Stimulated activated CD4-positive, alpha-beta T cell treated with anti-CD3 and anti-CD28 coated beads, Interleukin-2, amount 100 ng/mL, for 4 hours (primary cell): Measurements from ENCODE around the gene KRTAP10-5.
"Not testable (repeated sequence)": the region's sequence is repeated elsewhere in the genome, so short reads cannot be mapped to it uniquely, and the experiment has no call there.

Experiments
- DNase-seq: peaks from one replicate; pipeline ENCODE4 v3.0.0-alpha.2; 2020; ENCODE audit warnings: low read depth

Gene KRTAP10-5

GRCh38 chr21:44580231-44580821 is at the start of gene KRTAP10-5:
TSS of gene KRTAP10-5 (minus strand) at chr21:44580604. CDS start at chr21:44580578, 26 bp downstream.
- not testable (repeated sequence) for DNase-seq

- no peak for DNase-seq
Measured at GRCh38 chr21:44628707-44629391, 48.4 kb upstream of the KRTAP10-5 start.

- not testable (repeated sequence) for DNase-seq
Measured at GRCh38 chr21:44627831-44628233, 47.4 kb upstream of the KRTAP10-5 start.

- not testable (repeated sequence) for DNase-seq
Measured at GRCh38 chr21:44627181-44627822, 46.9 kb upstream of the KRTAP10-5 start.

GRCh38 chr21:44626673-44627143 is 46.3 kb upstream of the KRTAP10-5 start, which contains the start of gene KRTAP10-9:
TSS of gene KRTAP10-9 (plus strand) at chr21:44627093. CDS start at chr21:44627172, 79 bp downstream.
- DNase-seq = no peak

- no peak for DNase-seq
Measured at GRCh38 chr21:44626262-44626661, 45.9 kb upstream of the KRTAP10-5 start.

GRCh38 chr21:44625756-44626155 is 45.4 kb upstream of the KRTAP10-5 start:
- DNase-seq = no peak

GRCh38 chr21:44623575-44623974 is 43.2 kb upstream of the KRTAP10-5 start:
- DNase-seq = no peak

GRCh38 chr21:44619886-44620285 is 39.5 kb upstream of the KRTAP10-5 start:
- DNase-seq = no peak

GRCh38 chr21:44618909-44619308 is 38.5 kb upstream of the KRTAP10-5 start:
- DNase-seq = peak; percentile 51

- DNase-seq = no peak
Measured at GRCh38 chr21:44618504-44618903, 38.1 kb upstream of the KRTAP10-5 start.

- no peak for DNase-seq
Measured at GRCh38 chr21:44617071-44617501, 36.7 kb upstream of the KRTAP10-5 start.

- no peak for DNase-seq
Measured at GRCh38 chr21:44616591-44616926, 36.2 kb upstream of the KRTAP10-5 start.

GRCh38 chr21:44615911-44616590 is 35.6 kb upstream of the KRTAP10-5 start:
- DNase-seq = no peak

- no peak for DNase-seq
Measured at GRCh38 chr21:44615466-44615865, 35.1 kb upstream of the KRTAP10-5 start.

GRCh38 chr21:44614961-44615391 is 34.6 kb upstream of the KRTAP10-5 start:
- DNase-seq = no peak

GRCh38 chr21:44614161-44614631 is 33.8 kb upstream of the KRTAP10-5 start:
- no peak for DNase-seq

GRCh38 chr21:44613386-44614155 is 33.2 kb upstream of the KRTAP10-5 start:
- DNase-seq = no peak

- no peak for DNase-seq
Measured at GRCh38 chr21:44612669-44613229, 32.3 kb upstream of the KRTAP10-5 start.

GRCh38 chr21:44612029-44612486 is 31.7 kb upstream of the KRTAP10-5 start, which contains the start of gene KRTAP10-8:
TSS of gene KRTAP10-8 (plus strand) at chr21:44612079. CDS start at chr21:44612101, 22 bp downstream.
- DNase-seq = no peak

GRCh38 chr21:44611551-44611950 is 31.1 kb upstream of the KRTAP10-5 start:
- no peak for DNase-seq
